Measurements from ENCODE around the gene DIP2A.
"Not testable (repeated sequence)": the region's sequence is repeated elsewhere in the genome, so short reads cannot be mapped to it uniquely, and the experiment has no call there.

Gene DIP2A

DNA sequence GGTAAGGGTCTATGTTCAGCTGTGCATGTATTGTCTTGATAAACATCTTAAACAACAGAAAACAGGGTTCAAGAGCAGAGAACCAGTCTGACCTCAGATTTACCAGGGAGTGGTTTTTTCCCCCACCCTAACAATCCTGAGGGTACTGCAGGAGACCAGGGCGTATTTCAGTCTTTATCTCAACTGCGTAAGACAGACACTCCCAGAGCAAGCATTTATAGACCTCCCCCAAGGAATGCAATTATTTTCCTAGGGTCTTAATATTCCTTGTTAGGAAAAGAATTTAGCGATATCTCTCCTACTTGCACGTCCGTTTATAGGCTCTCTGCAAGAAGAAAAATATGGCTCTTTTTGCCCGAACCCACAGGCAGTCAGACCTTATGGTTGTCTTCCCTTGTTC is 9.8 kb upstream of the DIP2A start:
- DNase-seq (ENCODE audit: low spot score), result not testable (repeated sequence)

DNA sequence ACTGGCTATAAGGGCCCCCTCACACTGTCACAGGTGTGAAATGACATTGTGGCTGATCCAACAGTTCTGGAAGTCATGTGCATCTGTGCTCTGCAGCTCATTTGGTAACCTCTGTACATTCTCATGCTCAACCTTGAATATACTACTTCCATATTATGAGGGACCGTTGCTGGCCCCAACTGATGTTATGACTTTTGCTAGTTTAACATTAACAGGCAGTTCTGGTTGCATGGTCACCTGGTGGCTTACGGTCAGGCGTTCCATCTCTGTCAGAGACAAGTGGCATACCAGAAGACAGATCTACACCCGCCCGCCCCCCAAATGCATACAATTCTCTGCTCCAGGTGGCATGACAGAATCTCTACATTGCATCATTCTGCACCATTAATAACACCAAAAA is 6.0 kb upstream of the DIP2A start:
- no peak for DNase-seq (ENCODE audit: low spot score)

DNA sequence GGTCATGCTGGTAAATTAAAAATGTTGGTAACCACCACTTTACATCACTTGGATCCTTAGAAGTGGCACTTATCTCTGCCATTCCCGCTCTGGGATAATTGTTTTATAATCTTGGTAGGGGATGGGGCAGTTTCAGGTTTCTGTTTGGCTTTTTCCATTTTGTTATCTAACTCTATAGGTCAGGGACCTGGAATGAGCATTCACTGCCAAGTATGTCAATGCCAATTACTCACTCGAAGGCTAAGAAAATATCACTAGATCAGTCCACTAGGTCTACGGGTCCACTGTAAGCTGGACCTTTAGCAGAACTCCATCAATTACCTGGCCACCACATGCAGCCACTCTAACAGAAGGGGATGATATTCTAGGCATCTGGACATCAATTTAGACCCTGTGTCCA is 4.5 kb upstream of the DIP2A start:
- DNase-seq (ENCODE audit: low spot score), result no peak

DNA sequence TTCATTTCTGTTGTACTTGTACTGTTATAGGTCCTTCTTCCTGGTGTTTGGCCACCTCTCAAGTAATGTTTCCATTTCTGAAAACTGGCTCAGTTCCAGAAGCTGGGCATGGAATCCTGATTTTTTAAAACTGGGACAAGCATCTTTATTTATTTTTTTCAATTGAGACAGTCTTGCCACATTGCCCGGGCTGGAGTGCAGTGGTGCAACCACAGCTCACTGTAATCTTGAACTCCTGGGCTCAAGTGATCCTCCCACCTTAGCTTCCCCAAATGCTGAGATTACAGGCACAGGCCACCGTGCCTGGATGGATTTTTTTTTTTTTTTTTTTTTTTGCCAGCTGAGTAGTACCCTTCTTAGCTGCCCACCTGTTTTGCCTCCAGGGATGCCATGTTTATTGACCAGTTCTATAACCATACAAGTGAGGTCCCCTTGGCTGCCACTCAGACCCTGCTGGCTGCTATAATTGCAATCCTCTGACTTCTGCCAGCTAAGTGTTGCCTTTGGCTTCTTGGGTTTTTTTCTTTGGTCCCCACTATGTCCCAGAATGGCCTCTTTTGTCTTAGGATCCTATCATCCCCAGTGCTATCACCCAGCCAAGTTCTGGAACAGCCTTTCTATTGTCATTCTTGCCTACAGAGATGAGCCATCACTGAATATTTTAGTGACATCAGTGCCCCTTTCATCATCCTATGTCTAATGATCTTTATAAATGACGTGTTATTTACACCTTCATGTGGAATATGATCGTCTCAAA is 3.9 kb upstream of the DIP2A start:
- no peak for DNase-seq (ENCODE audit: low spot score)

DNA sequence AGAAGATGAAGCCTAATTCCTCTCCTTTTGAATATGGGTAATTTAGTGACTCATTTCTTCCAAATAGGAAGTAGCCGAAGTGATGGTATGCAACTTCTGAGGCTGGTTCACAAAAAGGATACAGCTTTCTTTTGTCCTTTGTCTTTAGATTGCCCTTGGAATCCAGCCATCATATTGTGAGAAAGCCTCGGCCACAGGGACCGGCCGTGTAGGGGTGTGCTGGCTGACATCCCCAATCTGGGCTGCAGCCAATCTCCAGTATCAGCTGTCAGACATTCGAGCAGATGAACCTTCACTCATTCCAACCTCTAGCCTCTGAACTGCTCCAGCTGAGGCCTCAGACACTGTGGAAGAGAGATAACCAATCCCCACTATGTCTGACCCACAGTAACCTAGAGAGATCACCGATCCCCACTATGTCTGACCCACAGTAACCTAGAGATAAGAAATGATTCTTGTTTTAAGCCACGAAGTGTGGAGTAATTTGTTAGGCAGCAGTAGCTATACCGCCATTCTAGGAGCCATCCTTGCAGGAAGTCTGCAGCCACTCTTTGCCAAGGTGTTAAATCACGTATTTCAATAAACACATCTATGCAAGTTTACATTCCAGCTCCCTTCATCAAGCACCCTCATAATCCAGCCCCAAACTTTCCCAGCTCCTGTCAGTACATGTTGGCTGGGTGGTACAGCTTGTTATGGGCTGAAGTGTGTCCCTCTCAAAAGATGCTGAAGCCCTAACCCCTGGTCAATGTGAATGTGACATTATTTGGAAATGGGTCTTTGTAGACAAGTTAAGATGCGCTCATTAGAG is 2.9 kb upstream of the DIP2A start:
- no peak for DNase-seq (ENCODE audit: low spot score)

DNA sequence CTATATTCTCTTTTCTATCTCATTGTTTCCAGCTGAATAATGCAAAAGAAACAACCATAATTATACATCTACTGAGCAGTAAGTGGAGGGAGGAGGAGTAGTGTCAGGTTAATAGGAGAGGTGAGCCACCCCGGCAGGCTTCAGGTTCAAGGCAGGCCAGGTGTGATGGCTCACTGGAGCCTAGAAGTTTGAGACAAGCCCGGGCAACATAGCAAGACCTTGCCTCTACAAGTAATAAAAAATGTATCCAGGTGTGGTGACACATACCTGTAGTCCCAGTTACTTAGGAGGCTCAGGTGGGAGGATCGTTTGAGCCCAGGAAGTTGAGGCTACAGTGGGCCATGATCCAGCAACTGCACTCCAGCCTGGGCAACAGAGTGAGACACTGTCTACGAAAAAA is 1.9 kb upstream of the DIP2A start:
- DNase-seq (ENCODE audit: low spot score), result no peak

DNA sequence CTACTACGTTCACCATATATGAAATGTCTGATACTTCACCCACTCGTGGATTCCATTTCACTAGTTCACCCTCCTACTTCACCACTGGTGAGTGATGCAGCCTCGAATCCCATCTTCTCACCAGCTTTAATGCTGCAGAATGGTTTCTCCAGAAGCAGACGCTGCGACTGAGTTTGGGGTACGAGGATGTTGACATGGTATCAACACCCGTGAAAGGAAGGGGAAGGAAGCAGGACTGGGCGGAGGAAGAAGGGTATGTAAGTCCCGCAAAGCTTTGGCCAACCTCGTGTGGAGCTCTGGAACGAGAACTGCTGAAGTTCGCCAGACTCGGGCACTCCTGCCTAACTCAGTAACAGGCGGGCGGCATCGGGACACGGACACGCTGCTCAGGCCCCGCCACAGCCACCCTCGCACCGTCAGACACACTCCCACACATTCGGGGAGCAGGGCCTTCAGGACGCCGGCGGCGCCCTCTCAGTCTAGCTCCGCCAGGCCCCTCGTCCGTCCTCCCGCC is 833 bp upstream of the DIP2A start:
- peak; percentile 33 for DNase-seq (ENCODE audit: low spot score)

DNA sequence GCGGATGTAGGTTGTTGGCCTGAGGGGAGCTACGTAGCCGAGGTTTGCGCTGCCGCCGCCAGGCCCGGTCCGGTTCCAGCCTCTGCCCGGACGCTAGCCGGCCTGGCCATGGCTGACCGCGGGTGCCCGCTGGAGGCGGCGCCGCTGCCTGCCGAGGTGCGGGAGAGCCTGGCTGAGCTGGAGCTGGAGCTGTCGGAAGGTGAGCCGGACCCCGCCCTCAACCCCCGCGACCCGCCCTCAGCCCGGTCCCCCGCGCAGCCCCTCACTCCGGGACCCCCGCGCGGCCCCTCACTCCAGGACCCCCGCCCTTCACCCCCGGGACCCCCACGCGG is 299 bp downstream of the DIP2A start:
- no peak for DNase-seq (ENCODE audit: low spot score)

DNA sequence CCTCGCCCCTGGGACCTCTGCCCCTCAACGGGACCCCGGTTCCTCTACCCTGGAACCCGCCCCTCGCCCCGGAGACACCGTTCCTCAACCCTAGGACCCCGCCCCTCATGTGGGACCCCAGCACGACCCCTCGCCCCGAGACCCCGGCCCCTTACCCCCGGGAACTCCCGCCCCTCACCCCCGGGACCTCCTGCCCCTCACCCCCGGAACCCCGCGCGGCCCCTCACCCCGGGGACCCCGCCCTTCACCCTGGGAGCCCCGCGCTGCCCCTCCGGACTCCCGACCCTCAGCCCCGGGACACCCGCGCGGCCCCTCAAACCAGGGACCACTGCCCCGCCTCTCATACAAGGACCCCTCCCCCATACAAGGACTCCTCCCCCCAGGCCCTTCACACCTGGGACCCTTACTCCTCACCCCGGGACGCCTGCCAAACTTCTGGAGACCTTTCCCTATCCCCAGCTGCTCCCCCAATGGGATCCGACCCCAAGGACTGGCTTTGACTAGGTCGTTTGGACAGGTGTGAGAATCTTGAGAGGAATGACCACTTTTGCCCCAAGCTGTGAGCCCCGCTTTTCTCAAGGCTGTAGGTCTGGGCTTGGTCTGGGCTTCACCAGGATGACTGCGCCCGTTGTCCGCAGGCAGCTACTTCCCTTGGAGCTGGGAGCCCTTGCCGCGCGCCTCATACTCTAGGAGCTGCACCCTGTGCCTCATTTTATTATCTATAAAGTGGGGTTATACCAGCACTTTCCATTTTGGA is 843 bp downstream of the DIP2A start:
- DNase-seq (ENCODE audit: low spot score), result peak; percentile 4

DNA sequence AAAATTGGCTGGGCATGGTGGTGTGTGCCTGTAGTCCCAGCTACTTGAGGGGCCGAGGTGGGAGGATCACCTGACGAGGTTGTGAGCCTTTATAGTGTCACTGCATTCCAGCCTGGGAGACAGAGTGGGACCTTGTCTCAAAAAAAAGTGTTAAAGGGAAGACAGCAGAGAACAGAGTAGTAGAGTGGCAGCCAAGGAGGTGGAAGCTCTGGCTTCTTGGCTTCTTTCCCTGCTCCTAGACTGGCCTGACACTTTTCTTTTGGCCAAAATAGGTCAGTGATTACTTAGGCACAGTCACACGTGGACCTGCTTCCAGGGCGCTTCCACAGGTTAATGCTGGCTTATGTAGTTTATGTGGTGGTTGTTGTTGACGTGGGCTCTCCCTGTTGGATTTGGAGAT is 3.2 kb downstream of the DIP2A start:
- no peak for DNase-seq (ENCODE audit: low spot score)

DNA sequence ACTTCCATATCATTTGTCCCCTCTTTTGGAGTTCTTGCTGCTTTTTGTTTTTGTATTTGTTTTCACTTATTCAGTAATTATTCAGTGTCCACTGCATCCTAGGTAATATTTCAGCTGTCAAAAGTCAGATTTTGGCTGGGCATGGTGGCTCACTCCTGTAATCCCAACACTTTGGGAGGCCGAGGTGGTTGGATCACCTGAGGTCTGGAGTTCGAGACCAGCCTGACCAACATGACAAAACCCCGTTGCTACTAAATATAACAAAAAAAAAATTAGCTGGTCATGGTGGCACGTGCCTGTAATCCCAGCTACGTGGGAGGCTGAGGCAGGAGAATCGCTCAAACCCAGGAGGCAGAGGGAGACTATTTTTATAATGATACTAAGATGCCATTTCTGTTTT is 6.5 kb downstream of the DIP2A start:
- DNase-seq (ENCODE audit: low spot score), result not testable (repeated sequence)

DNA sequence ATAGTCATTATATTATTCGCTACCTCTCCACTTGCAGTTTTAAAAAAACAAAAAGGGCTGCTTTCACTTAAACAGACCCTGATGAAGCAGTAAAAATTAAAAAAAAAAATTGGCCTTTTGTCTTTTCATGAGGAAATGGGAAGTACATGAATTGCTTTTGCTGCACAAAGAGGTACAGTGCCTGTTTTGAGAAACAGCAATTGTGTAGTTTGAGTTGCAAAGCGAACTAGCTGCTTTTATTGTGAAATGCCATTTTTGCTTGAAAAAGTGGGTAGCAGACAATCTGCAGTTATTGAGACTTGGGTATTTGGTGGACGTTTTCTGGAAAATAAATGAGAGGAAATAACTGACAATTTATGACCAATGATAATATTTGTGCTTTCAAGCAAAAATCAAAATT is 7.0 kb downstream of the DIP2A start:
- no peak for DNase-seq (ENCODE audit: low spot score)

DNA sequence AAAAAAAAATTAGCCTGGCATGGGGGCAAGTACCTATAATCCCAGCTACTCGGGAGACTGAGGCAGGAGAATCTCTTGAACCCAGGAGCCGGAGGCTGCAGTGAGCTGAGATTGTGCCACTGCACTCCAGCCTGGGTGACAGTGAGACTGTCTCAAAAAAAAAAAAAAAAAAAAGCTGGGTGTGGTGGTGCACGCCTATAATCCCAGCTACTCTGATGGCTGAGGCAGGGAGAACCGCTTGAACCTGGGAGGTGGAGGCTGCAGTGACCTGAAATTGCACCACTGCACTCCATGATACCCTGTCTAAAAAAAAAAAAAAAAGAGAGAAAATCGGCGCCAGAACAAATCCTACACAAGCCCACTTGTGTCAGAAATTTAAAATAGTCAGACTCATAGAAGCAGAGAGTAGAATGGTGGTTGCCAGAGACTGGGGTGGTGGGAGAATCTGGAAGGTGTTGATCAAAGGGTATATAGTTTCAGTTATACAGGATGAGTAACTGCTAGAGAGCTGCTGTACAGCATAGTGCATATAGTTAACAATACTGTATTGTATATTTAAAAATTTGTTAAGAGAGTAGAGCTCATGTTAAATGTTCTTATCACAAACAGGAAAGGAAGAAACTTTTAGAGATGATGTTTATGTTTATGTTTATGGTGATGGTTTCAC is 9.6 kb downstream of the DIP2A start:
- no peak for DNase-seq (ENCODE audit: low spot score)

DNA sequence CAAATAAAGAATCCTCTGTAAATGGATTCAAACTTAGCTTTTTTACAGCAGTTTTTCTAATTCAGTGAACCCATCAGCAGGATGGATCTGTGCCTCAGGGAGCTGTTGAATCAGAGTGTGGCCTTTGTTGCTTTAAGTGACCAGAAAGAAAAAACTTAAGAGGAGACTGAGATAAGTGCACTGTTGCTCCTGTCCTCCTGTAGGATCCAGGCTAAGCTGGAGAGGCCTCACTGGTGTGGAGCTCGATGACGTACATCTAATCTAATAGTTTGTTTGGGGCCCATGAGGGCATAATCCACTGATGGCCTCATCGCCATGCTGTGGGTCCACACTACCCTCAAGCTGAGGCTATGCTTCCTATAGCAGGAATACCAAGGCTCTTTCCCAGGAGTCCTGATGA is 10.6 kb downstream of the DIP2A start:
- no peak for DNase-seq (ENCODE audit: low spot score)

DNA sequence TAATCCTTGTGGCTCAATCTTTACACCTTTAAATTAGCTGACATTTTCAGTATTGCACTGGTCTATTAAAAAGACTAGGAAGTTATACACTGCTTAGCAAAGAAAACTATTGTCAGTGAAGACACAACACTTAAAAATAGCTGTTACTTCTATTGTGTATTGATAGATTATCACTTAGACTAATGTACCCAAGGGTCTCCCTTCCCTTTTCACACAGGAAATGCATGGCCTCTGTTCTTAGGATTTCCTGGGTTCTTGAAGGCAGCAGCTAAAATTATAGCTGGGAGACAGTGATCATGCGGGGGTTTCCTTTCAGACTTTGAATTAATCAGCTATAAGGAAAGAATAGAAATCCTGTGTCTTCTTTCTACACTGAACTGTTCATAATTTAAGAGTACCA is 12.8 kb downstream of the DIP2A start:
- no peak for DNase-seq (ENCODE audit: low spot score)

DNA sequence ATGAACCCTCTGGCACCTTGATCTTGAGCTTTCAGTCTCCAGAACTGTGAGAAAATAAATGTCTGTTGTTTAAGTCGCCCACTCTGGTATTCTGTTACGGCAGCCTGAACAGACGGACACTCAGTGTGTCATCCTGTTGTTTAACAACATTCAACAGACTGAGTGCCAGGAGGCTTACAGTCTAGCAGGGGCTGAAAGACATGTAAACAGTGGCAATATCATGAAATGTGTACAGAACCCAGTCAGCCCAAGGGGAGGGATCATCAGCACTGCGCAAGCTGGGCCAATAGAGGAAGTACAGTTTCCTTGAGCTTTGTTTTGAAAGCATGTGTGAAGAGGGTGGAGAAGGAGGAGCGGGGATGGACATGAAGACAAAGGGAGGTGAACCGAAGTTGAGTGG is 13.6 kb downstream of the DIP2A start:
- DNase-seq (ENCODE audit: low spot score), result no peak

DNA sequence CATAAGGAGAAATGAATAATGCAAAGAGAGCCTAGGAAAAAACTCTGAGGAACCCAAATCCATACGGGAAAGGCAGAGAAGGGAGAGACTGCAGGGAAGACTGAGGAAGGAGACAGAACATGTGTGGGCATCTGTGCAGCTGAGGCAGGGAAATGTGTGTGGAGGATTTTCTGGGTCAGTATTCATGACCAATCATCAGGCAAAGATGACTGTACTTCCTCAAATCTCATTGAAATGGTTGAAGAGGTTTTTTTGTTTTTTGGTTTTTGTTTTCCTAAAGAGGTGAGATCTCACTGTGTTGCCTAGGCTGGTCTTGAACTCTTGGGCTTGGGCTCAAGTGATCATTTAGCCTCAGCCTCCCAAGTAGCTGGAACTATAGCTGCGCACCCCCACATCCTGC is 15.7 kb downstream of the DIP2A start:
- no peak for DNase-seq (ENCODE audit: low spot score)

DNA sequence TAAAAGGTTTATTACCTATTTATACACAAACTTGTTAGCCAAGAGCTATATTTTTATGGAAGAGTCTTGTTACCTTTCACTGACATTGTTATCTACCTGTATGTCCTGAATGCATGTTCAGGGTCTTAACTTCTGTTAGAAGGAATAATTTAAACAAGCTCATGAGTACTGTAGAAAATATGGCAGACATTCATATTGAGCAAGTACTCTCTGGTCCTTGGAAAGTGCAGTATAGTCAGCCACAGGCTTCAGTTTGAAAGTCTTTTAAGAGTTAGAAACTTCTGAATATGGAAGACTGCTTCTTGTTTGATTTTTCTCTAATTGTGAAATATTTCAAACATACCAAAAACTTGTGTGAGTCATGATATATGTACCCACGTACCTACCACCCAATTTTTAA is 16.6 kb downstream of the DIP2A start:
- DNase-seq (ENCODE audit: low spot score), result no peak

DNA sequence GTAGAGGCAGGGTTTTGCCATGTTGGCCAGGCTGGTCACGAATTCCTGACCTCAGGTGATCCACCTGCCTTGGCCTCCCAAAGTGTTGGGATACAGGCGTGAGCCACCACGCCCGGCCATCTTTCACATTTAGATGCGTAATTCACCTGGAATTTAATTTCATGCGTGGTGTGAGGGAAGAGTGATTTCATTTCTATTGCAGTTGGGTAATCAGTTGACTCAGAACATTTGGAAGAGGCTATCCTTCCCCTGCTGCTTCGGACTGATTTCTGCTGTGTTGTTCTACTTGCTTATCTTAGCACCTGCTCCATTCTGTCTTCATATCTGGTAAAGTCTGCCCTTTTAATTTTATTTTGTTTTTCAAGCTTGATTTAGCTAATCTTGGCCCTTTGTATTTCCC is 19.1 kb downstream of the DIP2A start:
- DNase-seq (ENCODE audit: low spot score), result no peak

DNA sequence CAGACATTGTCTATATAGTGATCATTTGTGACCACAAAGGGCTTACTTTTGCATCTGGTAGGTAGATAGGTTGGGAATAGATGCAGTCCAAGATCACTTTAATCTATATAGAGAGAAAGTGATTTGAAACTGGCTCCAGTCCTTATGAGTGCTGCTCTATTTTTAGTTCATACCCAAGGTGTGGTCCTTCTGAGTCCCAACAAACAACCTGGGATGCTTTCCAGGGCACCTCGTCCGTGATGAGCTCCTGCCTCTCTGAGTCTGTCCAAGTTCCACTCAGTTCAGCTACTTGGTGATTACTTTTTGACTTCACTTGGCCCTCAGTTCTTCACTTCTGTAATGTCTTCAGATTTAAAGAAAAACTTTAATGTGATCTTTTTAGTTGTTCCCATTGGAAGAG is 20.2 kb downstream of the DIP2A start:
- no peak for DNase-seq (ENCODE audit: low spot score)

DNA sequence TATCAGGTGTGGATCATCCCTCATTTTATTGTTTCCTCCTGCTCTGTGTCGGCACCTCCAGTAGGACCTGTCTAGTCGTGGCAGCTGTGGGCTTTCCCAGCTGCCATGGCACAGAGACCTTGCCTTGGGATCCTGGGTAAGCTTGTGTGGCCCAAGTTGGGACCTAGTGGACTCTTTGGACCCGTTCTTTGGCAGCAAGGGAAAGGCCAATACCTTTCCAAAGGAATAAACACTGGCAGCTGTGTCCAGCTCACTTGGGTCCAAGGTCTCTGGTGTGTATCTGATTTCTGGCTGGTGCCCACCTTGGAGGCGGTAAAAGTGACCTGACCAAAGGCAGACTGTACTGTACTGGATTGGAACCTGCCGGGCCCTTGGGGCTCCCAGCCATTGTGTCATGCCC is 21.8 kb downstream of the DIP2A start:
- DNase-seq (ENCODE audit: low spot score), result no peak
